SH-SY5Y (cell line): ENCODE measurements around the gene SIGLEC15.

ENCODE experiments used
- GATA2 ChIP-seq: IDR thresholded peaks from 2 replicates; pipeline ENCODE4 v1.6.1; 2011; ENCODE audit warnings: mild to moderate bottlenecking, low read depth, low read length
- GATA3 ChIP-seq: IDR thresholded peaks from 2 replicates; pipeline ENCODE4 v1.6.1; 2011; ENCODE audit warnings: low read depth, mild to moderate bottlenecking, low read length, moderate library complexity

The SIGLEC15 gene

GRCh38 chr18:45876161-45876560 lies 50.7 kb downstream of the SIGLEC15 start:
- no peak for TF ChIP-seq GATA2
- no peak for TF ChIP-seq GATA3

- TF ChIP-seq GATA3 (no peak), GATA2 (no peak)
These were observed 51.9 kb downstream of the SIGLEC15 start for GRCh38 chr18:45877403-45877802.

GRCh38 chr18:45879681-45880655 lies 54.5 kb downstream of the SIGLEC15 start:
- no peak for TF ChIP-seq GATA2
- no peak for TF ChIP-seq GATA3

- TF ChIP-seq GATA3 (no peak), GATA2 (no peak)
These were observed 55.5 kb downstream of the SIGLEC15 start for GRCh38 chr18:45880876-45881558.

GRCh38 chr18:45887585-45887984 lies 62.1 kb downstream of the SIGLEC15 start:
- TF ChIP-seq GATA2 (no peak), GATA3 (no peak)

GRCh38 chr18:45889419-45890064 lies 64.1 kb downstream of the SIGLEC15 start:
- no peak for TF ChIP-seq GATA3

- TF ChIP-seq GATA2, result no peak
- TF ChIP-seq GATA3, result no peak
These were observed 65.1 kb downstream of the SIGLEC15 start for GRCh38 chr18:45890606-45891005.

- TF ChIP-seq GATA3, result no peak
- no peak for TF ChIP-seq GATA2
These were observed 66.3 kb downstream of the SIGLEC15 start for GRCh38 chr18:45891806-45892205.
